HG02938 (cell line): ENCODE results near the gene RSKR.
"Not testable (repeated sequence)": the region's sequence is repeated elsewhere in the genome, so short reads cannot be mapped to it uniquely, and the experiment has no call there.

Source experiments
- ATAC-seq: cut with Tn5 transposase; IDR thresholded peaks from one replicate; pipeline ENCODE4 v1.9.1; 2021; ENCODE audit warnings: mild to moderate bottlenecking, moderate library complexity; ENCODE audit not compliant: unreplicated experiment

The RSKR gene

GRCh38 chr17:28613931-28614381 is at the start of gene RSKR:
RSKR (minus strand) TSS chr17:28614185; CDS start chr17:28614161, 24 bp downstream.
- no peak for ATAC-seq

- ATAC-seq, result no peak
Observed at GRCh38 chr17:28663723-28664122, 49.7 kb upstream of the RSKR start.

DNA sequence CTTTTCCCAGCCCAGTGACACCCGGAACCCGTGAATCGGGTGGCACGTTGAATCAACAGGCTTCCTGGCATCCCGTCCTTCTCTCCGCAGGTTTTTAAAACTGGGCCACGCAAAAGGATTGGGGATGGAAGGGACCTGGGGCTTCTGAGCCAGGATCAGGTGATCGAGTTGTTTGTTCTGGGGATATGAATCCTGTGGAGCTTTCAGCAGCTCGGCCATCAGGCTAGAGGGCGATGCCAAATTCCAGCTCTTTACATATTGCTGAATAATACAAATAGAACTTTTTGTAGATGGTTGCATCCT is 48.5 kb upstream of the RSKR start:
- ATAC-seq, result no peak

DNA sequence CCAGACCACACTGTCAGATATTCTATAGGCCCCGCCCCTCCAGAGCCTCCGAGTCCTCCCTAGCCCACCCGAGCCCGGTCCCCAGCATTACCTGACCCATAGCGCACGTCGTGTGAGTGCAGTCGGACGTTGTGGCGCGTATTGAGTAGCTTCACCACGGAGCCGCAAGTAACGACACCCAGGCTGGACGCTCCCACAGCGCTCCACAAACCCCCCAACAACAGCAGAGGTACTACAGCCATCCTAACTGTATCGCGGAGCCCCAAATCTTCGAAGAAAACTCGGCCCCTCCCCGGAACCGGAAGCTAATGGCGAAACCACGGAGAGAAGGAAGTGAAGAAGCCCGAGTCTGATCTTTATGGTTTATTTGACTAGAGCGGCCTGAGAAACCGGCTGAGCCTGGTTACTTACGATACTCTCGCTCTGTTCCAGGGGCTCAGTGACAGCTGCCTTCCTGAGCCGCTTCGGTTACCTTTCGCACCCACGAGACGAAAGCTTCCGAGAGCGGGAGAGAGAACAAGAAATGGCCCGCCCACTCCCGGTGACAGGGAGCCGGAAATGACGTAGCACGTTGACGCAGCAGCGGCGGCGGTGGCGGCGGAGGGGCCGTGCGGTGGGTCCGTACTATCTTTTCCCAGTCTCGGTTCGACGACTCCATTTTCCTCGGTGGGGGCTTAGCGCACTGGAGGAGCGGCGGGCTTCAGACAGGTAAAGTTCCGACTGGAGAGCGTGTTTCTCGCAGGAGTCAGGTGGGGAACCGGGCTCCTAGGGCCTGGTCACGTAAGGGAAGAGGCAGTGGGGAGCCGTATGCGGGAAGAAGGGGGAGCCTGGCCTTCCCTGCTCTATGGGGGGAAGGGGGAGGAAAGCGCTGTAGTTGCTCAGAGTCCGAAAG is 47.9 kb upstream of the RSKR start, which contains the start of the genes SDF2 and SUPT6H:
SDF2 (minus strand) TSS at position 272 of the 892 bp plus-strand sequence; CDS start at position 242, 30 bp downstream.
SUPT6H (plus strand) TSS at position 571 of the 892 bp plus-strand sequence. CDS start 11,197 bp downstream, outside the sequence.
- peak; percentile 80 for ATAC-seq

GRCh38 chr17:28659497-28659881 is 45.5 kb upstream of the RSKR start:
- not testable (repeated sequence) for ATAC-seq

DNA sequence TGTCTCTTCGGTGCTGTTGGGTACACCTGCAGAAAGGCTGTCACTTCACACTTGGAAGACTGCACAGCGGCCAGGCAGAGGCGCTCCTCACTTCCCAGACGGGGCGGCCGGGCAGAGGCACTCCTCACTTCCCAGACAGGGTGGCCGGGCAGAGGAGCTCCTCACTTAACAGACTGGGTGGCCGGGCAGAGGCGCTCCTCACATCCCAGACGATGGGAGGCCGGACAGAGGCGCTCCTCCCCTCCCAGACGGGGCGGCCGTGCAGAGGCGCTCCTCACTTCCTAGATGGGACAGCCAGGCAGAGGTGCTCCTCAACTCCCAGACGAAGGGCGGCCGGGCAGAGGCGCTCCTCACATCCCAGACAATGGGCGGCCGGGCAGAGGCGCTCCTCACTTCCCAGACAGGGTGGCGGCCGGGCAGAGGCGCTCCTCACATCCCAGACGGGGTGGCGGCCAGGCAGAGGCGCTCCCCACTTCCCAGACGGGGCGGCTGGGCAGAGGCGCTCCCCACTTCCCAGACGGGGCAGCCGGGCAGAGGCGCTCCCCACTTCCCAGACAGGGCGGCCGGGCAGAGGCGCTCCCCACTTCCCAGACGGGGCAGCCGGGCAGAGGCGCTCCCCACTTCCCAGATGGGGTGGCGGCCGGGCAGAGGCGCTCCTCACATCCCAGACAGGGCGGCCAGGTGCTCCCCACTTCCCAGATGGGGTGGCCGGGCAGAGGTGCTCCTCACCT is 44.9 kb upstream of the RSKR start:
- not testable (repeated sequence) for ATAC-seq

DNA sequence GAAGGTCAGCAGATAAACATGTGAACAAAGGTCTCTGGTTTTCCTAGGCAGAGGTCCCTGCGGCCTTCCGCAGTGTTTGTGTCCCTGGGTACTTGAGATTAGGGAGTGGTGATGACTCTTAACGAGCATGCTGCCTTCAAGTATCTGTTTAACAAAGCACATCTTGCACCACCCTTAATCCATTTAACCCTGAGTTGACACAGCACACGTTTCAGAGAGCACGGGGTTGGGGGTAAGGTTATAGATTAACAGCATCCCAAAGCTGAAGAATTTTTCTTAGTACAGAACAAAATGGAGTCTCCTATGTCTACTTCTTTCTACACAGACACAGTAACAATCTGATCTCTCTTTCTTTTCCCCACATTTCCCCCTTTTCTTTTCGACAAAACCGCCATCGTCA is 44.4 kb upstream of the RSKR start:
- not testable (repeated sequence) for ATAC-seq

DNA sequence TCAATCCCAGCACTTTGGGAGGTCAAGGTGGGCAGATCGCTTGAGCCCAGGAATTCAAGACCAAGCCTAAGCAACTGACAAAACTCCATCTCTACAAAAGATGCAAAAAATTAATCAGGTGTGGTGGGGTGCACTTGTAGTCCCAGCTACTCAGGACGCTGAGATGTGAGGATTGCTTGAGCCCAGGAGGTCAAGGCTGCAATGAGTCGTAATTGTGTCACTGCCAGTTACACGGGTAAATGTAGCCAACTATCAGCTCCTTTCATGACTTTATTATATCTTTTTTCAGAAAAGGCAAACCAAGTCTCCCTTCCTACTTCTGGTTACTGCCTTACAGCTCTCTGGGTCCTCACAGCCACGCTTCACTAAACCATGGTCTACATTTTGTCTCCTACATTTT is 43.8 kb upstream of the RSKR start:
- ATAC-seq, result no peak

DNA sequence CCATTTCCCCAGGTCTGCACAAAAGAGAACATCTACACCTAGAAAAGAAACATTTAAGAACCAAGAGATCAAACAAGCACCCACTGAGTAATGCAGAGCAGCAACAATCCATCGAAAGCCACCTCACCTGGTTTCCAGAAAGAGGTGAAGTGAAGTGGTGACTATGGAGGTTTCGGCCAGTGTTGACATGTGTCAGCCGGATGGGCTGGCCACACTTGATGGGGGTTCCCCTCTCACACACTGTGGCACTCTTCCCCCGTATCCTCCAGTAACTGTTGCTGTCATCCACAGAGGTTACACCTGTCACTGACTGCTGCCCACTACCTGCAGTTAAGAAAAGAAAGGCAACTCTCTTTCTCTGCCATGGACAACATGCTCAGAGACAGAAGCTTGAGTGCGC is 41.2 kb upstream of the RSKR start:
- no peak for ATAC-seq

DNA sequence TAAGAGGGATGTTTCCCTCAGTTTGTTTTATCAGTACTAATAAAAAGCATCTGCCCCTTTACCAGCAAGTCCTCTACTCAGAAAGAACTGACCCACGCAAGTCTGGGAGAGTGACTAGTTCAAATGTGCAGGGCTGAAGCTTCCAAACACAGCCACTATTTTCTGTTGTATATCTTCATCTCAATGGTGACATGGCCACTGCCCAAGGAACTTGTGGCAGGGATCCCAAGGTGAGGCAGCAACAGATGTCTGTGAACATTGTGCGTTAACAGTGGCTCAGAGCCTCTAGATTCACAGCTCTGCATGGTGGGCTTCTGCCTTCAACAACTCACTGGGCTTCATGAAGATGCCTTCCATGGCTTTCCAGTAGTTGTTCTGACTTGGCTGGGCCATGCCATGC is 34.7 kb upstream of the RSKR start:
- no peak for ATAC-seq

GRCh38 chr17:28646039-28646754 is 32.2 kb upstream of the RSKR start:
- no peak for ATAC-seq

- no peak for ATAC-seq
Observed at GRCh38 chr17:28645576-28645939, 31.6 kb upstream of the RSKR start.

DNA sequence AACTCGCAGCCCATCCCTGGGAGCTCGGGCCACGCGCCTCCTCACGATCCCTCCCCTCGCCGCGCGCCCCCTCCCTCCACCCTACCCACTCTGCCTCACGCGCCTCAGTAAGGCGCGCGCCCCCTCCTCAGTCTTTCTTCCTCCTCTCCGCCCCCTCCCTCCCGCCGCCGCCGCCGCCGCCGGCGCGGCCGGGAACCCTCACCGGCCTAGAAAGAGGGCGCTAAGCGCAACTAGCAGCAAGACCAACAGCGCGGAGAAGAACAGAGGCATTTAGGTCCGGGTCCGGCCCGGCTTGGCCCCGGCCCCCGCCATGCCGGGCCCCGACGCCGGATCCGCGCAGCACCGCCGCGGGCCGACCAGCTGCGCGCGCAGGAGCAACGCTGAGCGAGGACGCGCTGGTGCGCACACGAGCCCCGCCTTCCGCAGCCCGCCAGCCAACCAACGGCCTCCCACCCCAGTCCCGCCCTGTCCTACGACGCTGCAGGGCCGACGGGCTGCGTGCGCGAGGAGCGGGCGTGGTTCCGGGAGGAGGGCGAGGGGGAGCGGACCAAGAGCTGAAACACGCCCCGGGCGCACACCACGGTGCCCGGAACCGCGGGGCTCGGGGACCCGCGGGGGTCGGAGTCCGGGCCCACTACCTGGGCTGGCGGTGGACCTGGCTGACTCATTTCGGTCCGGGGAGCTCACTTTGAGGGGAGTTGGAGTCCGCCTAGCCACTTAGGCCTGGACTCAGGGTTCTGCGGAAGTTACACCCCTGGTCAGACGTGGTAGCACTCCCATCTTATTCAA is 31.0 kb upstream of the RSKR start, which contains the start of gene BLTP2:
BLTP2 (minus strand) TSS at position 372 of the 789 bp plus-strand sequence; CDS start at position 270, 102 bp downstream.
- ATAC-seq, result peak; percentile 80

DNA sequence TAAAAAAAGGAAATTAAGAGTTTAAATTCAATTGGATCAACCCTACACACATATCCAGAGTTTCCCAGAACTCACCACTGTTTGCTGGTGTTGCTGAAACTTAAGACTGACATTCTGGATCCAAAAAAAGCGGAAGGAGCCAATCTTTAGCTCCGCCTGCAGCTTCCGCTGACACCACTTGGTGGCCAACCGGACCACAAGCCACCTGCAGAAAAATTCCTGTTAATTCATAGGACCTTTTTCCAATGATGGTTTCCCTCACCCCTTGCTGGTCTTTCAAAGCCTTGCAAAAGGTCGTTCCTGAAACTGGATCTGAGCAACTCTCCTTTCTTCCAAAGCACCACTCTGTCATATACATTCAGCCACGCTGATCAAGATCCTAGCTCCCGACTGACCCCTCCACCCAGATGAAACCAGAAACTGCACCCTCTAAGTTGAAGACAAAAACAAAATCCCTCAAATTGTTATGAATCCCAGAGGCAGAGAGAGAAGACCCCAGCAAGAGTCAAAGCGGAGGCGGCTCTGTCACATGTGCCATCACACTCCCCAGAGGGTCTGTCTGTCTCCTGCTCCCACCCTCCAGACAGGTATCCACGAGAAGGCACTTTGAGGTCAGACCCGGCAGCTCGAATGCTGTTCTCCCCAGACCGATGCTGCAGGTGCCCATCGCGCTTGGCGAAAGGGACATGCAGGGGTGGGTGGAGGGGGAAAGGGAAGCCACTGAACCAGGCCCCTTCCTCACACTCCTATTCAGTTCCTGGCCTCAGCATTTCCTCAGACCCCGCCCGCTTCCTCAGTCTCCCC is 30.2 kb upstream of the RSKR start:
- ATAC-seq, result no peak

DNA sequence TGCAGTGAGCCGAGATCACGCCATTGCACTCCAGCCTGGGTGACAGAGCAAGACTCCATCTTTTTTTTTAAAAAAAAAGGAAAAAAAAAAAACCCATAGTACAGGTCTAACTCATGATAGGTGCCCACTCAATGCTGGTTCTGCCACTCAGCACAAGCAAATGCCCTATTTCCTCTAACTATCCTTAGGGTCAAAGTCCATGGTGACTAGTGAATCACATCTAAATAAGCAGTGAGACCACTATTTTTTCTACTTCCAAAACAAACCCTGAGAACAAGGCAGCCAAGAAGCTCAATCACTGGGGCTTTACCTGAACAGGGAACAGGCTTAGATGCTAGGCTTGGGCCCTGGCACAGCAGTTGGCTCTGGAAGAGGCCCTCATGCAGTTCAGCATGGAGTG is 27.6 kb upstream of the RSKR start:
- ATAC-seq, result no peak

DNA sequence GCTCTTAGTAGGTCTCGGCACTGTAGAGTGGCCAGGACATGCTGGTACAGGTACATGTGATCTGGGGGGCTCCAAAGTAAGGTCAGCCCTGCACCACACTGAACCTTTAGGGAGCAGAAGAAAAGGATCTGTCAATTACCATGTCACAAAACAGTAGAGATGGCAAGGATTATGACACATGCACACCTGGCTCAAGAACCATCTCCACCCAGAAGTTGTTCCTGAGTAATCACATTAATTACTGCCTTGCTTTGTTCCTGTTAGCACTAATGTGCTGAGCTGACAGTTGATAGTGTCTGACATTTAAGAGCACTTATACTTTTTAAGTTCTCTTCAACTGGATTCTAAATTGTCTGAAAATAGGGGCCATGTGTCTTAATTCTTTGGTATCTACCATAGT is 21.5 kb upstream of the RSKR start:
- ATAC-seq, result no peak

- no peak for ATAC-seq
Observed at GRCh38 chr17:28634206-28634865, 20.4 kb upstream of the RSKR start.

GRCh38 chr17:28626818-28627217 is 12.8 kb upstream of the RSKR start:
- no peak for ATAC-seq

GRCh38 chr17:28624148-28624547 is 10.2 kb upstream of the RSKR start:
- no peak for ATAC-seq
